ENCODE results near the gene NBEA.
A peak's percentile ranks its signal among the peaks of the same experiment; 100 is the strongest.

The NBEA gene

DNA sequence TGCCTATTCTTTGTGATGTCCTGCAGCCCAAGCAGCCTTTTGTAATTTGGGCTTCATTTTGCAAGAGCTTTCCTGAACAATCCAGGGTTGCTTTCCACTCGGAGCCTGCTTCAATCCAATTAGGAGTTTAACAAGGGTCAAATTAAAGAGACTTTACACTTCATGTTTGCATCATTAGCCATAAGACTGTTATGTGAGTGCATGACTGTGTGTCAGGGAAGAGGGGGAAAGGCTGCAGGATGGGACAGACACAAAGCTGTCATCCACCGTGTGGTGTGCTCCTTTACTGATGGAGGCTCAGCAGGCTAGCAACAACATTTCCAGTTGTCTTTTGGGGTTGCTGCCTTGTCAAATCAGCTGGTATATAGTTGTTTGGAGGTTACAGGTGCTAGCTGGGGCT, 558.1 kb downstream of the NBEA start:
- H2AFZ ChIP-seq (ENCODE audit: low read length) = no peak overlapping the region
- no CpG with 5 or more reads among the region's 2 CpGs for WGBS, 2 donors (ENCODE audit: extremely low coverage in 2 of 2, insufficient read length in 2 of 2, insufficient replicate concordance in 1 of 2)
- H3K9ac ChIP-seq (ENCODE audit: low read depth, low read length, poor library complexity) = no peak overlapping the region
- peak; percentile 77 for DNase-seq (ENCODE audit: low spot score)
- no peak overlapping the region for H2BK15ac ChIP-seq (ENCODE audit: low read length)
- no peak overlapping the region for H4K8ac ChIP-seq (ENCODE audit: low read depth, low read length)
- peaks cover 14 to 29% of the 10 kb centered on the region in 2 donors for H3K4me1 ChIP-seq (ENCODE audit: control insufficient read depth in 2 of 2, insufficient read depth in 1 of 2, low read depth in 1 of 2, low read length in 2 of 2)
- H2BK120ac ChIP-seq (ENCODE audit: low read depth, low read length) = no peak overlapping the region
- H3K4me3 ChIP-seq (ENCODE audit: low read length in 2 of 2) = no peak overlapping the region
- no peak overlapping the region for H2BK12ac ChIP-seq (ENCODE audit: low read length)
- no peak overlapping the region for H3K4me2 ChIP-seq (ENCODE audit: insufficient read depth, low read length, poor library complexity, severe bottlenecking)
- no peak overlapping the region for H2BK5ac ChIP-seq (ENCODE audit: low read length)
- H3K27ac ChIP-seq (replicated peaks; ENCODE audit: low read length) = peak overlapping the region; percentile 45
- H3K23ac ChIP-seq (ENCODE audit: low read depth, low read length, poor library complexity) = no peak overlapping the region
- H2AK5ac ChIP-seq (ENCODE audit: low read depth, low read length) = no peak overlapping the region
- H3K18ac ChIP-seq (ENCODE audit: low read length) = no peak overlapping the region
- no peak overlapping the region for H3K4ac ChIP-seq (ENCODE audit: low read length)
- H3K36me3 ChIP-seq (replicated peaks in 1 of 2; ENCODE audit: control insufficient read depth in 2 of 2, insufficient read depth in 2 of 2, low read length in 2 of 2) = no peaks in the 10 kb centered on the region
- H3K9me3 ChIP-seq (replicated peaks in 1 of 2; ENCODE audit: control insufficient read depth in 2 of 2, insufficient read depth in 1 of 2, low read depth in 1 of 2, low read length in 2 of 2) = no peaks in the 10 kb centered on the region
- no peaks in the 10 kb centered on the region for H3K79me1 ChIP-seq (ENCODE audit: low read depth, low read length)
- no peak overlapping the region for H3K14ac ChIP-seq (ENCODE audit: low read length)
- no peak overlapping the region for H4K91ac ChIP-seq (ENCODE audit: low read depth, low read length, poor library complexity)
- no peaks in the 10 kb centered on the region for H3K27me3 ChIP-seq (ENCODE audit: control insufficient read depth in 3 of 3, insufficient read depth in 3 of 3, low read depth in 1 of 3, low read length in 3 of 3)

- DNase-seq (ENCODE audit: low spot score) = no peak
- Histone ChIP-seq H2AK5ac (ENCODE audit: low read depth, low read length) (no peak overlapping the region), H2AFZ (ENCODE audit: low read length) (no peak overlapping the region), H3K18ac (ENCODE audit: low read length) (no peak overlapping the region), H2BK120ac (ENCODE audit: low read depth, low read length) (no peak overlapping the region), H3K23ac (ENCODE audit: low read depth, low read length, poor library complexity) (no peak overlapping the region), H3K9me3 (replicated peaks in 1 of 2; ENCODE audit: control insufficient read depth in 2 of 2, insufficient read depth in 1 of 2, low read depth in 1 of 2, low read length in 2 of 2) (no peaks in the 10 kb centered on the region), H3K4me2 (ENCODE audit: insufficient read depth, low read length, poor library complexity, severe bottlenecking) (no peak overlapping the region), H3K4me3 (ENCODE audit: low read length in 2 of 2) (no peak overlapping the region), H3K79me1 (ENCODE audit: low read depth, low read length) (no peaks in the 10 kb centered on the region), H3K4me1 (ENCODE audit: control insufficient read depth in 2 of 2, insufficient read depth in 1 of 2, low read depth in 1 of 2, low read length in 2 of 2) (peaks cover 14 to 29% of the 10 kb centered on the region in 2 donors), H2BK15ac (ENCODE audit: low read length) (no peak overlapping the region), H4K8ac (ENCODE audit: low read depth, low read length) (no peak overlapping the region), H3K27ac (replicated peaks; ENCODE audit: low read length) (no peak overlapping the region), H3K14ac (ENCODE audit: low read length) (no peak overlapping the region), H3K27me3 (ENCODE audit: control insufficient read depth in 3 of 3, insufficient read depth in 3 of 3, low read depth in 1 of 3, low read length in 3 of 3) (no peaks in the 10 kb centered on the region), H2BK12ac (ENCODE audit: low read length) (no peak overlapping the region), H3K36me3 (replicated peaks in 1 of 2; ENCODE audit: control insufficient read depth in 2 of 2, insufficient read depth in 2 of 2, low read length in 2 of 2) (no peaks in the 10 kb centered on the region), H2BK5ac (ENCODE audit: low read length) (no peak overlapping the region), H3K4ac (ENCODE audit: low read length) (no peak overlapping the region), H3K9ac (ENCODE audit: low read depth, low read length, poor library complexity) (no peak overlapping the region), H4K91ac (ENCODE audit: low read depth, low read length, poor library complexity) (no peak overlapping the region)
- WGBS, 2 donors (ENCODE audit: extremely low coverage in 2 of 2, insufficient read length in 2 of 2, insufficient replicate concordance in 1 of 2) = no CpG with 5 or more reads among the region's 6 CpGs
Measured at GRCh38 chr13:35501661-35502235, 559.7 kb downstream of the NBEA start.

DNA sequence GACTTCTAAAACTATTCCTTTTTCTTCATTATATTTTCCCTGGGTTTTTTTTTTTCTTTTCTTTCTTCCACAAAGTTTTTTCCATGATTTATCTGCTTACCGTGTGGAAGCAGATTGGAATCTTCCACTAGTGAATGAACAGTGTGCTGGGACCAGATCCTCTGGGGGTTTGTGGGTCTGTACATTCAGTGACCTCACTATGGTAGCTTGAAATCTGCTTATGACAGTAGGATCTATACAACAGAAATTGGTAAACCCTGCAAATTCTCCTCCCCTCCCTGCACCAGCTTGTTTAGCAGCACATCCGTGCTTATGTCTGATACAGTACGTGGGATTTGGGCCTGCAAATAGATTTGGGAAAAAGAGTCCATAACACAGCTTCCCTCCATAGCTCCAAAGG, 560.4 kb downstream of the NBEA start:
- Histone ChIP-seq H3K79me1 (ENCODE audit: low read depth, low read length) (no peaks in the 10 kb centered on the region), H3K9me3 (replicated peaks in 1 of 2; ENCODE audit: control insufficient read depth in 2 of 2, insufficient read depth in 1 of 2, low read depth in 1 of 2, low read length in 2 of 2) (no peaks in the 10 kb centered on the region), H2BK120ac (ENCODE audit: low read depth, low read length) (no peak overlapping the region), H4K8ac (ENCODE audit: low read depth, low read length) (no peak overlapping the region), H3K14ac (ENCODE audit: low read length) (no peak overlapping the region), H3K4ac (ENCODE audit: low read length) (no peak overlapping the region), H3K27me3 (ENCODE audit: control insufficient read depth in 3 of 3, insufficient read depth in 3 of 3, low read depth in 1 of 3, low read length in 3 of 3) (no peaks in the 10 kb centered on the region), H2AFZ (ENCODE audit: low read length) (no peak overlapping the region), H4K91ac (ENCODE audit: low read depth, low read length, poor library complexity) (no peak overlapping the region), H3K4me2 (ENCODE audit: insufficient read depth, low read length, poor library complexity, severe bottlenecking) (no peak overlapping the region), H2BK15ac (ENCODE audit: low read length) (no peak overlapping the region), H3K9ac (ENCODE audit: low read depth, low read length, poor library complexity) (no peak overlapping the region), H3K23ac (ENCODE audit: low read depth, low read length, poor library complexity) (no peak overlapping the region), H2BK5ac (ENCODE audit: low read length) (no peak overlapping the region), H3K18ac (ENCODE audit: low read length) (no peak overlapping the region), H3K36me3 (replicated peaks in 1 of 2; ENCODE audit: control insufficient read depth in 2 of 2, insufficient read depth in 2 of 2, low read length in 2 of 2) (no peaks in the 10 kb centered on the region), H3K4me1 (ENCODE audit: control insufficient read depth in 2 of 2, insufficient read depth in 1 of 2, low read depth in 1 of 2, low read length in 2 of 2) (peaks cover 14 to 29% of the 10 kb centered on the region in 2 donors), H3K27ac (replicated peaks; ENCODE audit: low read length) (no peak overlapping the region), H2AK5ac (ENCODE audit: low read depth, low read length) (no peak overlapping the region), H2BK12ac (ENCODE audit: low read length) (no peak overlapping the region), H3K4me3 (ENCODE audit: low read length in 2 of 2) (no peak overlapping the region)
- DNase-seq (ENCODE audit: low spot score) = no peak
- WGBS, 2 donors (ENCODE audit: extremely low coverage in 2 of 2, insufficient read length in 2 of 2, insufficient replicate concordance in 1 of 2) = no CpG with 5 or more reads among the region's 3 CpGs

DNA sequence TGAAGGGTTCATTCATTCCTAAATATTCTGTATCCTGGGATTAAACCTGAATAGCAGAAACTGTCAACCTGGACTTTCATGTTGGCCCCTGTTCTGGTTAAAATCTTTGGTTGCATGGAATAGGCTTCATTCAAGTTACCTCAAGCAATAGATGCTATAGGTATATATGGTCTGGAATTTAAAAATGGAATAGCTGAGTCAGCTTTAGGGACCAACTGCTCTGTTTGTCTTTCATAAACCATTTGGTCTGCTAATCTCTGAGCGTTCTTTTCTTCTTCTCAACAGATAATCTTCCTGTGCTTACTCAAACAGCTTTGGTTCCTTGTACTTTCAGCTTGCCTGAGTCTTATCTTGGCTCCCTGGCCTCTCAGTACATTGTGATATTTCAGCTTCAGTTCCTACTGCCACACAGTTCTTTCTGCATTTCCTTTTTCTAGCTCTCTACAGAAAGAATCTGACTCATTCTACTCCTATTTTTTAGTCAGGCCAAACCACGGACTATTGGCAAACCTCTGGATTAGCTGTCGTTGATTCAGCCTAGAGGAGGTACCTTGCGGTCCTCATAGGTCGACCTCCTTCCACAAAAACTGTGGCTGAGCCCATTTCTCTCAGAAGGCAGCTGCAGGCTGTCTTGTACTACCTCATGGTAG, 570.3 kb downstream of the NBEA start:
- Histone ChIP-seq H3K14ac (ENCODE audit: low read length) (no peak overlapping the region), H3K9ac (ENCODE audit: low read depth, low read length, poor library complexity) (no peak overlapping the region), H3K9me3 (replicated peaks in 1 of 2; ENCODE audit: control insufficient read depth in 2 of 2, insufficient read depth in 1 of 2, low read depth in 1 of 2, low read length in 2 of 2) (peaks cover 0 to under 1% of the 10 kb centered on the region in 2 donors), H2AFZ (ENCODE audit: low read length) (no peak overlapping the region), H2BK12ac (ENCODE audit: low read length) (no peak overlapping the region), H3K4ac (ENCODE audit: low read length) (no peak overlapping the region), H4K8ac (ENCODE audit: low read depth, low read length) (no peak overlapping the region), H4K91ac (ENCODE audit: low read depth, low read length, poor library complexity) (no peak overlapping the region), H3K4me3 (ENCODE audit: low read length in 2 of 2) (no peak overlapping the region), H3K27ac (replicated peaks; ENCODE audit: low read length) (no peak overlapping the region), H3K36me3 (replicated peaks in 1 of 2; ENCODE audit: control insufficient read depth in 2 of 2, insufficient read depth in 2 of 2, low read length in 2 of 2) (no peaks in the 10 kb centered on the region), H3K4me2 (ENCODE audit: insufficient read depth, low read length, poor library complexity, severe bottlenecking) (no peak overlapping the region), H3K4me1 (ENCODE audit: control insufficient read depth in 2 of 2, insufficient read depth in 1 of 2, low read depth in 1 of 2, low read length in 2 of 2) (peaks cover 0 to 4% of the 10 kb centered on the region in 2 donors), H2AK5ac (ENCODE audit: low read depth, low read length) (no peak overlapping the region), H2BK5ac (ENCODE audit: low read length) (no peak overlapping the region), H3K18ac (ENCODE audit: low read length) (no peak overlapping the region), H2BK15ac (ENCODE audit: low read length) (no peak overlapping the region), H3K23ac (ENCODE audit: low read depth, low read length, poor library complexity) (no peak overlapping the region), H3K27me3 (ENCODE audit: control insufficient read depth in 3 of 3, insufficient read depth in 3 of 3, low read depth in 1 of 3, low read length in 3 of 3) (no peaks in the 10 kb centered on the region), H2BK120ac (ENCODE audit: low read depth, low read length) (no peak overlapping the region), H3K79me1 (ENCODE audit: low read depth, low read length) (no peaks in the 10 kb centered on the region)
- no peak for DNase-seq (ENCODE audit: low spot score)
- WGBS, 2 donors (ENCODE audit: extremely low coverage in 2 of 2, insufficient read length in 2 of 2, insufficient replicate concordance in 1 of 2) = no CpG with 5 or more reads among the region's 5 CpGs
